Ramos (cell line): ENCODE measurements around the gene POLR2F.
"Not testable (repeated sequence)": the region's sequence is repeated elsewhere in the genome, so short reads cannot be mapped to it uniquely, and the experiment has no call there.

ENCODE experiments used
- in situ Hi-C: fragments of 300-500 bp; cut with MboI; formaldehyde crosslinking; loops from one replicate; pipeline ENCODE4 v1.14.3; 2022; ENCODE audit warnings: low sequenced_read_pairs; ENCODE audit not compliant: unreplicated experiment

The POLR2F gene

DNA sequence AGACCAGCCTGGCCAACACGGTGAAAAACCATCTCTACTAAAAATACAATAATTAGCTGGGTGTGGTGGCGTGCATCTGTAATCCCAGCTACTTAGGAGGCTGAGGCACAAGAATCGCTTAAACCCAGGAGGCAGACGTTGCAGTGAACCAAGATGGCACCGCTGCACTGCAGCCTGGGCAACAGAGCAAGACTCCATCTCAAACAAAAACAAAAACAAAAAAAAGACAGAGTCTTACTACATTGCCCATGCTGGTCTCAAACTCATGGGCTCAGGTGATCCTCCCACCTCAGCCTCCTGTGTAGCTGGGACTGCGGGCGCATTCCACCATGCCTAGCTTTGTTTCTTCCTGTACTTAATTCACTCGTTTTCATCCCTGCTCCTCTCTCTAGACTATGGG, 22.5 kb downstream of the POLR2F start:
- in situ Hi-C loops = not testable (repeated sequence)

DNA sequence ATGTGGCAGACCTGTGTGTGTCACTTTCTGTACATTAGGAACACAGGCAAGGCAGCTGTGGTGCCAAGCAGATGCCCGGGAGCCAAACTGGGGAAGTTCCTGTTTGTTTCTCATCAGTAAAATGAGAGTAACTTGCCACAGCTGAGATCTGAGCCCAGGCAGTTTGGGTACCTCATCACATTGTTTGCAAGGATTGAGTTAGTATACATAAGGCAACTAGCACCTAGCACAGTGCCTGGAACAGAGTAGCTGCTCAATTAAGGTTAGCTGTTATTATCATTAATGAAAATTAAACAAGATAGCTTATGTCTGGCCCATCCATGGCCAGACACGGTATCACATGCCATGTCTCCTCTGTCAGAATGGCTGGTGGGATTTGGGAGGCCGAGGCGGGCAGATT, 23.0 kb downstream of the POLR2F start:
- in situ Hi-C loops = no loop called here

DNA sequence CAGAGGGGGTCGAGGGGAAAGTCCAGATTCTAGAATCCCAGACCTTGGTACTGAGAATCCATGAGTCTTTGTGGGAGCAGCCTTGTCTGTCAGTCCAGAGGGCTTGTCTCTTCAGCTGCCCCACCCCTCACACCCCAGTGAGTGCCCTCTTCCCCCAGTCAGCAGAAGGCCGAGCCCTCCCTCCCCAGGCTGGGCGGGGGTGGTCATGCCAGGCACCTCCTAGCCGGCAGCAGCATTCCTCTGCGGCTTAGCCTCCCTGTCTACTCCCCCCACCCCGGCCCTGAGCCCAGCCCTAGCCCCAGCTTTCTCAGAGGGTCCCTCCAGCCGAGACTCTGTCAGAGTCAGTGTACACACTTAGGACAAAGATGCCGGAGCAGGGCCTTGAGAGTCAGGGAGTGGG, 26.3 kb downstream of the POLR2F start:
- in situ Hi-C loops = no loop called here

- in situ Hi-C loops = no loop called here
These were observed 27.9 kb downstream of the POLR2F start for GRCh38 chr22:37981282-37982011.

DNA sequence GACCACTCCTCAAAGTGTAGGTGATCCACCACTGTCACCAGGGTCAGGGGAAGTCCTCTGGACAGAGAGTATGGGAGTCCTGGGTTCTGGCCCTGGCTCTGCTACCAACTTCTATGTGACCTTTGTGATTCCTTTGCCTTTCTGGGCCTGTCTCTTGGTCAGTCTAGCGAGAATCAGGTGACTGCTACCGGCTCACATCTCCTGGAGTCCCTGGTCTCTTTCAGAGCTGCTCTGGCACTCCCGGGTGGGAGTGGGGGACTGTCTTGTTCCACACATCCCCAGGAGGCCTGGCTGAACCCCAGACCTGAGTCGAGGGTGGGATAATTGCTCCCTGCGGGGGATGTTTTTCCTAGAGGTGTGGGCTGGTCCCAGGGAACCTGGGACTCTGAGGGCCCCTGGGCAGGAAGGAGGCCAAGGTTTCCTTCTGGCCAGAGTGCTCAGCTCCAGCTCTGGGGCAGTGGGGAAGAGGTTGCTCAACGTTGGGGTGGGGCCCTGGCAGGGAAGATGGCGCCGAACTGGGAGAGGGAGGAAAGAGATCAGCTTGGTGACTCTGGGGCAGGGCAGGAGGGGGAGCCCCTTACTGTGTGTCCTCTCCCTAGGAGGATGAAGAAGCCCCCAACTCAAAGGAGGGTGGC, 28.8 kb downstream of the POLR2F start:
- in situ Hi-C loops = no loop called here

DNA sequence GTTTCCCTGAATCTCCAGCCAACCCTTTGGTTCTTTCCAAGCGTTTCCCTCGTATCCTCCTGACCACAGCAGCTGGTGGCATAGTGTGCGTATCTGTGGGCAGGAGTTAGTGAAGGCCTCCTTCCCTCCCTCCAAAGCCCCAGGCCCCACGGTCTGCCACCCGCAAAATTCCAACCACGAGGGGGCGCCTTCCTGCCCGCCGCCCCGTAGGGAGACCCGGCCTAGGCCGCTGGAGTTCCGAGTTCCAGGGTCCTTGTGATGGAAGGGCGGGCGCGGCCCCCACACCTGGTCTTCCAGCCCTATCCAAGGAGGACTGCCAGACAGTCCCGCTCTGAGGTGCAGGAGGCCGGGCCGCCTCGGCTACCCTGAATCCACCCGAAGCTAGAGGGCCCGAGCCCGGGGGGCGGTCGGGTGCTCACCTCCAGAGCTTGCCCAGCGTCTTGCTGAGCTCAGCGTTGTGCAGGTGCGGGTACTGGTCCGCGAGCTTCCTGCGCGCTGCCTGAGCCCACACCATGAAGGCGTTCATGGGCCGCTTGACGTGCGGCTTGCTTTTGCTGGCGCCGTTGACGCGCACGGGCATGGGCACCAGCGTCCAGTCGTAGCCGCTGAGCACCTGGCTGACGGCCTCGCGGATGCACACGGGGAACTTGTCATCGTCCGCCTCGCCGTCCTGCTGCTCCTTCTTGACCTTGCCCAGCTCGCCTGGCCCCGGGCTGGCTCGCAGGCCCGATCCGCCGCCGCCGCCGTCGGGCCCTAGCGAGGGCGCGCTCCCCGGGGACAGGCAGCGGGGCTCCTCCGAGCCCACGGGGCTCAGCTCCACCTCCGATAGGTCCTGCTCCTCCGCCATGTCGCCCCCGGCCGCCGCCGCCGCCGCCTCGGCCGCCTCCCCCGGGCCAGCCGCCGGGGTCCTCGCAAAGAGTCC, 29.7 kb downstream of the POLR2F start:
- in situ Hi-C loops = no loop called here

- in situ Hi-C loops = no loop called here
These were observed 30.6 kb downstream of the POLR2F start, which contains the start of gene SOX10 for GRCh38 chr22:37983860-37984791. SOX10 (minus strand) TSS chr22:37984555; CDS start chr22:37983784, 771 bp downstream.

- in situ Hi-C loops = no loop called here
These were observed 31.6 kb downstream of the POLR2F start for GRCh38 chr22:37985050-37985585.

- in situ Hi-C loops = no loop called here
These were observed 32.3 kb downstream of the POLR2F start for GRCh38 chr22:37985751-37986281.

- in situ Hi-C loops = no loop called here
These were observed 32.9 kb downstream of the POLR2F start for GRCh38 chr22:37986371-37986770.

GRCh38 chr22:37989146-37990045, 35.9 kb downstream of the POLR2F start:
- in situ Hi-C loops = no loop called here

- in situ Hi-C loops = no loop called here
These were observed 36.8 kb downstream of the POLR2F start for GRCh38 chr22:37990301-37990700.

DNA sequence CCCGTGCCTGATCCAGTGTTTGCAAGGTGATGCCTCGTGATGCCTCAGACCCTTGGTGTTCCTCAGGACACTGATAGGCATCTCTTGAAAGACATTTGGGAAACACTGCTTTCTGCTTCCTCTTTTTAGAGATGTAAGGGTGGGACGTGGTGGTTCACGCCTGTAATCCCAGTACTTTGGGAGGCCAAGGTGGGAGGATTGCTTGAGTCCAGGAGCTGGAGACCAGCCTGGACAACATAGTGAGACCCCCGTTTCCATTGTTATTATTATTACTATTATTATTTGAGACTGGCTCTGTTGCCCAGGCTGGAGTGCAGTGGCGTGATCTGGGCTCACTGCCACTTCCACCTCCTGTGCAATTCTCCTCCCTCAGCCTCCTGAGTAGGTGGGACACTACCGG, 37.4 kb downstream of the POLR2F start:
- in situ Hi-C loops = no loop called here

DNA sequence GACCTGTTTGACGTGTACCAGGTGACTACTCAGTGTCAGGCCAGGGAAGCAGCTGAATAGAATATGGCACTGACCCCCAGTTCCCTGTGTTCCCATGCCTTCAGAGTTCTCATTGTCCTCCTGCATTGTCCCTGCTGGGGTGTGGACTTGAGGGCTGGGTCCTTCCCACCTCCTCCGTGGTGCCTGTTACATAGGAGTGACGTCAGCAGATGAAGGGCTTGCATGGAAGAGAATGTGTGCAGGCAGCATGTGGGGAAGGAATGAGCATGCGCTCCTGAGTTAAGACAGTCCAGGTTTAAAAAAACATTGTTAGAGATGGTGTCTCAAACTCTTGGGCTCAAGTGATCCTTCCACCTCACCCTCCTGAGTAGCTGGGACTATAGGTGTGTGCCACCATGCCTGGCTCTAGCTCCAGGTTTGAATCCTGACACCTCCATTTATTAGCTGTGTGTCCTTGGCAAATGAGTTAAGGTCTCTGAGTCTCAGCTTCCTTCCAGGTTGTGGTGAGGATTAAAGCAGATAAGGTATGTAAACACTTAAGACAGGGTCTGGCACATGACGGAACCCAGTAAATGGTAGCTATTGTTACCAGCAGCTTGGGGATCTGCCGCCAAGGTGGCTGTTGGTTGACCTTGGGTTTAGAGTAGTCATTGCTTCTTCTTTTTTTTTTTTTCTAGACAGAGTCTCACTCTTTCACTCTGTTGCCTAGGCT, 38.4 kb downstream of the POLR2F start:
- in situ Hi-C loops = no loop called here

GRCh38 chr22:37994049-37994448, 40.5 kb downstream of the POLR2F start:
- in situ Hi-C loops = no loop called here

DNA sequence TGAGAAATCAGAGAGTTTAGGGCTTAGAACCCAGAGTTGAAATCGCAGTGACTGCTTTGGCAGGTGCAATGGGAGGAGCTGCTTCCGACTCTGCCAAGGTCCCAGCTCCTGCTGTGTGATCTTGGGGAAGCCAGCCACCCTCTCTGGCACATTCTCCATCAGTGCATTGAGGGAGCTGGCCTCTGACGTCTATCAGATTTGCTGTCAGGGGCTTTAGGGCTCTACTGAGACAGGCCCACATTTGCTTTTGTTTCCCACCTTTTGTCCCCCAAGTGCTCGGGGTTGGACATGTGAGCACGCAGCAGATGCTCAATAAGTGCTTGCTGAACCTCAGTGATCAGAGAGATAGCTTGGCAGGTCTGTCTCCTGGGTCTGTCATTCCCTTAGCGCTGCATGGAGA, 41.5 kb downstream of the POLR2F start:
- in situ Hi-C loops = no loop called here

- in situ Hi-C loops = no loop called here
These were observed 42.0 kb downstream of the POLR2F start for GRCh38 chr22:37995460-37995859.

DNA sequence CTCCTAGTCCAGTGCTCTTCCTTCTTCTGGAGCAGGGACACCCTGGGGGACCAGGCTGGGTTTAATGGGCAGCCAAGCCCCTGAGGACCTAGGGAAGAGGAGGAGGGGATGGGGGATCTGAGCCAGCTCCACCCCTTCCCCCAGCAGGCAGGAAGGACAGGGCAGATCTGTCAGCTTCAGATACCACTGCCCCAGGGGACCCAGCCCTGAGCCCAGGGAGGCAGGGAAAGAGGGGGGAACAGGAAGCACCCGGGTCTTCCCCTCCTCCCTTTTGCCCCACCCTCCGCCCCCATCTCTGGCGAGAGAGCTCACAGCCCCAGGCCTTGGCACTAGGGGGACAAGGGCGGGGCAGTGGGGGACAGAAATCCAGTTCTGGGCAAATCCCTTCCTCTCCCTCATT, 42.6 kb downstream of the POLR2F start:
- in situ Hi-C loops = no loop called here
